ENCODE results near the gene ARHGAP45. TPM values are rescaled to one million over a fixed set of nuclear protein-coding genes. Genes with fewer than 3 reads are reported as not detected.
"Not testable (repeated sequence)": the region's sequence is repeated elsewhere in the genome, so short reads cannot be mapped to it uniquely, and the experiment has no call there.

Gene ARHGAP45
- total RNA-seq, 2 experiments from 2014 or later: 123 to 136 TPM

- Mint-ChIP-seq H3K27ac (peak overlapping the region; percentile 30), H3K9me3 (no peaks in the 10 kb centered on the region), H3K36me3 (ENCODE audit: low read depth) (peaks cover 44% of the 10 kb centered on the region), H3K4me1 (ENCODE audit: low read depth) (peaks cover 23% of the 10 kb centered on the region), H3K27me3 (ENCODE audit: low read depth) (no peaks in the 10 kb centered on the region), H3K4me3 (no peak overlapping the region)
- CTCF ChIA-PET: interaction anchor here (0.7 kb wide), 1 partner anchor 36 kb away, joined by 6 read pairs; no protein-coding TSS in a partner anchor
- DNase-seq: no peak
- intact Hi-C loops (cut with micrococcal nuclease): no loop called here
These were observed 58.9 kb downstream of the ARHGAP45 start for GRCh38 chr19:1125601-1126467.

- Mint-ChIP-seq H3K9me3 (no peaks in the 10 kb centered on the region), H3K36me3 (ENCODE audit: low read depth) (peaks cover 35% of the 10 kb centered on the region), H3K27me3 (ENCODE audit: low read depth) (no peaks in the 10 kb centered on the region), H3K27ac (no peak overlapping the region), H3K4me1 (ENCODE audit: low read depth) (peaks cover 23% of the 10 kb centered on the region), H3K4me3 (no peak overlapping the region)
- CTCF ChIA-PET: no interaction called here
- no peak for DNase-seq
- intact Hi-C loops (cut with micrococcal nuclease): no loop called here
These were observed 60.2 kb downstream of the ARHGAP45 start for GRCh38 chr19:1126984-1127760.

- Mint-ChIP-seq H3K36me3 (ENCODE audit: low read depth) (peaks cover 31% of the 10 kb centered on the region), H3K27ac (peak overlapping the region; percentile 36), H3K27me3 (ENCODE audit: low read depth) (no peaks in the 10 kb centered on the region), H3K9me3 (no peaks in the 10 kb centered on the region), H3K4me3 (no peak overlapping the region), H3K4me1 (ENCODE audit: low read depth) (peaks cover 28% of the 10 kb centered on the region)
- intact Hi-C loops (cut with micrococcal nuclease): no loop called here
- no peak for DNase-seq
- CTCF ChIA-PET: no interaction called here
These were observed 61.1 kb downstream of the ARHGAP45 start for GRCh38 chr19:1128106-1128505.

- intact Hi-C loops (cut with micrococcal nuclease); H3K9me3 Mint-ChIP-seq; H3K27me3 Mint-ChIP-seq (ENCODE audit: low read depth); DNase-seq; H3K27ac Mint-ChIP-seq; H3K4me3 Mint-ChIP-seq: not testable (repeated sequence)
- CTCF ChIA-PET: interaction anchor here (0.6 to 1.0 kb wide), 2 partner anchors 16 to 289 kb away, joined by 3 read pairs; no protein-coding TSS in a partner anchor
- peaks cover 32% of the 10 kb centered on the region for H3K36me3 Mint-ChIP-seq (ENCODE audit: low read depth)
- H3K4me1 Mint-ChIP-seq (ENCODE audit: low read depth): peaks cover 36% of the 10 kb centered on the region
These were observed 62.1 kb downstream of the ARHGAP45 start for GRCh38 chr19:1129084-1129483.

GRCh38 chr19:1129535-1129934, 62.6 kb downstream of the ARHGAP45 start:
- no peak for DNase-seq
- Mint-ChIP-seq H3K27me3 (ENCODE audit: low read depth) (no peaks in the 10 kb centered on the region), H3K27ac (peak overlapping the region; percentile 97), H3K36me3 (ENCODE audit: low read depth) (peaks cover 31% of the 10 kb centered on the region), H3K9me3 (no peaks in the 10 kb centered on the region), H3K4me3 (peak overlapping the region; percentile 95), H3K4me1 (ENCODE audit: low read depth) (peaks cover 40% of the 10 kb centered on the region)
- intact Hi-C loops (cut with micrococcal nuclease): no loop called here
- CTCF ChIA-PET: interaction anchor here (1.0 kb wide), 1 partner anchor 16 kb away, joined by 3 read pairs; no protein-coding TSS in a partner anchor

- Mint-ChIP-seq H3K9me3 (no peaks in the 10 kb centered on the region), H3K27me3 (ENCODE audit: low read depth) (no peaks in the 10 kb centered on the region), H3K4me3 (peak overlapping the region; percentile 95), H3K36me3 (ENCODE audit: low read depth) (peaks cover 28% of the 10 kb centered on the region), H3K4me1 (ENCODE audit: low read depth) (peaks cover 47% of the 10 kb centered on the region), H3K27ac (peak overlapping the region; percentile 97)
- DNase-seq: peak; percentile 78
- intact Hi-C loops (cut with micrococcal nuclease): no loop called here
- CTCF ChIA-PET: interaction anchor here (0.6 to 1.7 kb wide), 7 partner anchors 9 to 110 kb away, joined by 3 to 5 read pairs (median 4); partner anchors contain the start of gene ATP5F1D
These were observed 64.1 kb downstream of the ARHGAP45 start for GRCh38 chr19:1130771-1131717.

- peak overlapping the region; percentile 97 for H3K27ac Mint-ChIP-seq
- H3K4me1 Mint-ChIP-seq (ENCODE audit: low read depth): peaks cover 49% of the 10 kb centered on the region
- no peaks in the 10 kb centered on the region for H3K9me3 Mint-ChIP-seq
- H3K4me3 Mint-ChIP-seq: peak overlapping the region; percentile 95
- CTCF ChIA-PET: interaction anchor here (0.6 to 1.7 kb wide), 3 partner anchors 19 to 72 kb away, joined by 3 to 4 read pairs (median 3); no protein-coding TSS in a partner anchor
- DNase-seq: peak; percentile 97
- intact Hi-C loops (cut with micrococcal nuclease): loop anchor here (1.0 to 2.0 kb wide), 7 partner anchors 30 to 335 kb away; partner anchors contain the start of genes ARHGAP45, PTBP1, RNU6-2 and SBNO2
- H3K36me3 Mint-ChIP-seq (ENCODE audit: low read depth): peaks cover 26% of the 10 kb centered on the region
- H3K27me3 Mint-ChIP-seq (ENCODE audit: low read depth): no peaks in the 10 kb centered on the region
These were observed 65.0 kb downstream of the ARHGAP45 start for GRCh38 chr19:1131718-1132551.

- no peaks in the 10 kb centered on the region for H3K27me3 Mint-ChIP-seq (ENCODE audit: low read depth)
- intact Hi-C loops (cut with micrococcal nuclease): loop anchor here (1.0 to 2.0 kb wide), 7 partner anchors 30 to 335 kb away; partner anchors contain the start of genes ARHGAP45, PTBP1, RNU6-2 and SBNO2
- H3K4me1 Mint-ChIP-seq (ENCODE audit: low read depth): peaks cover 44% of the 10 kb centered on the region
- peak; percentile 58 for DNase-seq
- no peaks in the 10 kb centered on the region for H3K9me3 Mint-ChIP-seq
- H3K36me3 Mint-ChIP-seq (ENCODE audit: low read depth): peaks cover 20% of the 10 kb centered on the region
- H3K4me3 Mint-ChIP-seq: peak overlapping the region; percentile 95
- H3K27ac Mint-ChIP-seq: peak overlapping the region; percentile 97
- CTCF ChIA-PET: interaction anchor here (0.6 to 1.7 kb wide), 3 partner anchors 20 to 112 kb away, joined by 3 to 4 read pairs (median 4); no protein-coding TSS in a partner anchor
These were observed 65.8 kb downstream of the ARHGAP45 start for GRCh38 chr19:1132552-1133383.

GRCh38 chr19:1133471-1133929, 66.5 kb downstream of the ARHGAP45 start:
- intact Hi-C loops (cut with micrococcal nuclease): loop anchor here (2.0 kb wide), 2 partner anchors 57 to 67 kb away; partner anchors contain the start of gene ARHGAP45
- H3K4me1 Mint-ChIP-seq (ENCODE audit: low read depth): peaks cover 42% of the 10 kb centered on the region
- no peaks in the 10 kb centered on the region for H3K27me3 Mint-ChIP-seq (ENCODE audit: low read depth)
- peak overlapping the region; percentile 39 for H3K4me3 Mint-ChIP-seq
- CTCF ChIA-PET: interaction anchor here (0.6 to 1.4 kb wide), 6 partner anchors 20 to 1028 kb away, joined by 3 to 8 read pairs (median 4); no protein-coding TSS in a partner anchor
- DNase-seq: peak; percentile 79
- peaks cover 18% of the 10 kb centered on the region for H3K36me3 Mint-ChIP-seq (ENCODE audit: low read depth)
- H3K27ac Mint-ChIP-seq: peak overlapping the region; percentile 97
- no peaks in the 10 kb centered on the region for H3K9me3 Mint-ChIP-seq

GRCh38 chr19:1134431-1134830, 67.5 kb downstream of the ARHGAP45 start:
- intact Hi-C loops (cut with micrococcal nuclease): no loop called here
- Mint-ChIP-seq H3K9me3 (no peaks in the 10 kb centered on the region), H3K4me1 (ENCODE audit: low read depth) (peaks cover 38% of the 10 kb centered on the region), H3K4me3 (no peak overlapping the region), H3K27ac (peak overlapping the region; percentile 97), H3K27me3 (ENCODE audit: low read depth) (no peaks in the 10 kb centered on the region), H3K36me3 (ENCODE audit: low read depth) (peaks cover 20% of the 10 kb centered on the region)
- no peak for DNase-seq
- CTCF ChIA-PET: interaction anchor here (1.1 to 1.4 kb wide), 2 partner anchors 21 to 59 kb away, joined by 4 to 8 read pairs; no protein-coding TSS in a partner anchor

Measured in activated naive CD4-positive, alpha-beta T cell treated with anti-CD3 and anti-CD28 coated beads for 36 hours (primary cell).